H9 (cell line): Measurements from ENCODE around the gene AGMAT. TPM values are rescaled to one million over a fixed set of nuclear protein-coding genes. Genes with fewer than 3 reads are reported as not detected.
A peak's percentile ranks its signal among the peaks of the same experiment; 100 is the strongest.

Source experiments
- DNase-seq: peaks from one replicate; pipeline ENCODE4 v3.0.0-alpha.2; 2017
- H2AFZ ChIP-seq: one replicate; pipeline ENCODE4 v1.6.1; 2013; ENCODE audit warnings: mild to moderate bottlenecking, low read length, control low read depth, moderate library complexity
- H2AK5ac ChIP-seq: 2 replicates; pipeline ENCODE4 v1.6.1; 2013; ENCODE audit warnings: low read length, control low read depth, mixed read lengths; ENCODE audit not compliant: insufficient read length
- H2BK120ac ChIP-seq: one replicate; pipeline ENCODE4 v1.6.1; 2013; ENCODE audit warnings: low read depth, mild to moderate bottlenecking, low read length, control low read depth, inconsistent platforms; ENCODE audit not compliant: poor library complexity, severe bottlenecking
- H2BK12ac ChIP-seq: 2 replicates; pipeline ENCODE4 v1.6.1; 2013; ENCODE audit warnings: low read length, control low read depth, mixed read lengths, low read depth; ENCODE audit not compliant: insufficient read length
- H2BK15ac ChIP-seq: 2 replicates; pipeline ENCODE4 v1.6.1; 2013; ENCODE audit warnings: low read depth, low read length, control low read depth
- H2BK20ac ChIP-seq: one replicate; pipeline ENCODE4 v1.6.1; 2013; ENCODE audit warnings: low read depth, mild to moderate bottlenecking, low read length, control low read depth, inconsistent platforms; ENCODE audit not compliant: poor library complexity, severe bottlenecking
- H2BK5ac ChIP-seq: 2 replicates; pipeline ENCODE4 v1.6.1; 2013; ENCODE audit warnings: low read length, control low read depth, mixed read lengths; ENCODE audit not compliant: insufficient read length
- H3K14ac ChIP-seq: 2 replicates; pipeline ENCODE4 v1.6.1; 2013; ENCODE audit warnings: low read length, control low read depth; ENCODE audit not compliant: insufficient read depth
- H3K18ac ChIP-seq: 2 replicates; pipeline ENCODE4 v1.6.1; 2013; ENCODE audit warnings: low read depth, mild to moderate bottlenecking, mixed read lengths, low read length, control low read depth; ENCODE audit not compliant: insufficient read length
- H3K23ac ChIP-seq: 2 replicates; pipeline ENCODE4 v1.6.1; 2013; ENCODE audit warnings: low read length, control low read depth, mixed read lengths, low read depth; ENCODE audit not compliant: insufficient read length
- H3K23me2 ChIP-seq: 2 replicates; pipeline ENCODE4 v1.6.1; 2013; ENCODE audit warnings: low read depth, mild to moderate bottlenecking, mixed read lengths, low read length, control low read depth; ENCODE audit not compliant: insufficient read length, poor library complexity, severe bottlenecking
- H3K27ac ChIP-seq: 2 replicates; pipeline ENCODE4 v1.5.1; 2013; ENCODE audit warnings: low read length, control low read depth, mixed read lengths, low read depth; ENCODE audit not compliant: insufficient read length
- H3K27me3 ChIP-seq: 2 replicates; pipeline ENCODE4 v1.6.1; 2013; ENCODE audit warnings: low read length, control low read depth, inconsistent platforms; ENCODE audit not compliant: insufficient read depth
- H3K4ac ChIP-seq: 2 replicates; pipeline ENCODE4 v1.6.1; 2013; ENCODE audit warnings: low read depth, mild to moderate bottlenecking, control low read depth, inconsistent platforms, low read length, moderate library complexity
- H3K4me1 ChIP-seq: 2 replicates; pipeline ENCODE4 v1.6.1; 2013; ENCODE audit warnings: low read length, control low read depth, inconsistent platforms; ENCODE audit not compliant: insufficient read depth
- H3K4me2 ChIP-seq: 2 replicates; pipeline ENCODE4 v1.6.1; 2013; ENCODE audit warnings: low read length, control low read depth, mixed read lengths; ENCODE audit not compliant: insufficient read length, insufficient read depth
- H3K56ac ChIP-seq: 2 replicates; pipeline ENCODE4 v1.6.1; 2013; ENCODE audit warnings: low read depth, mild to moderate bottlenecking, mixed read lengths, low read length, control low read depth; ENCODE audit not compliant: insufficient read length
- H3K79me1 ChIP-seq: 2 replicates; pipeline ENCODE4 v1.6.1; 2013; ENCODE audit warnings: low read depth, mild to moderate bottlenecking, moderate library complexity, low read length, control low read depth, inconsistent platforms; ENCODE audit not compliant: insufficient read depth, poor library complexity, severe bottlenecking
- H3K79me2 ChIP-seq: 2 replicates; pipeline ENCODE4 v1.6.1; 2013; ENCODE audit warnings: low read length, control low read depth, inconsistent platforms; ENCODE audit not compliant: insufficient read depth
- H3K9ac ChIP-seq: 2 replicates; pipeline ENCODE4 v1.6.1; 2013; ENCODE audit warnings: low read length, control low read depth, mixed read lengths; ENCODE audit not compliant: insufficient read length; ENCODE audit errors: extremely low read depth
- H3K9me3 ChIP-seq: one replicate; pipeline ENCODE4 v1.6.1; 2013; ENCODE audit warnings: low read depth, low read length, inconsistent platforms; ENCODE audit not compliant: control insufficient read depth
- H3T11ph ChIP-seq: one replicate; pipeline ENCODE4 v1.6.1; 2013; ENCODE audit warnings: mild to moderate bottlenecking, low read length, control low read depth, inconsistent platforms
- H4K20me1 ChIP-seq: one replicate; pipeline ENCODE4 v1.6.1; 2013; ENCODE audit not compliant: control insufficient read depth, insufficient read length, insufficient read depth
- H4K5ac ChIP-seq: 2 replicates; pipeline ENCODE4 v1.6.1; 2013; ENCODE audit warnings: low read depth, mild to moderate bottlenecking, mixed read lengths, low read length, control low read depth; ENCODE audit not compliant: insufficient read length
- H4K8ac ChIP-seq: replicated peaks from 2 replicates; pipeline ENCODE4 v1.6.1; 2013; ENCODE audit warnings: low read length, control low read depth, mixed read lengths, low read depth; ENCODE audit not compliant: insufficient read length
- H4K91ac ChIP-seq: 2 replicates; pipeline ENCODE4 v1.6.1; 2013; ENCODE audit warnings: low read depth, mild to moderate bottlenecking, moderate library complexity, mixed read lengths, low read length, control low read depth; ENCODE audit not compliant: insufficient read length
- H3K27ac Mint-ChIP-seq, 3 experiments: 2 replicates in 2 of 3; 3 replicates in 1 of 3; pipeline ENCODE4 v1.8.0; 2020 to 2021; ENCODE audit warnings: mixed read lengths in 3 of 3, mild to moderate bottlenecking in 1 of 3, moderate library complexity in 1 of 3
- H3K27me3 Mint-ChIP-seq: 2 replicates; pipeline ENCODE4 v1.8.0; 2021; ENCODE audit warnings: low read depth, mild to moderate bottlenecking, moderate library complexity, mixed read lengths
- H3K36me3 Mint-ChIP-seq, 3 experiments: 2 replicates in 2 of 3; 3 replicates in 1 of 3; pipeline ENCODE4 v1.8.0; 2020 to 2021; ENCODE audit warnings: low read depth in 3 of 3, mixed read lengths in 3 of 3; ENCODE audit not compliant: insufficient read depth in 1 of 3
- H3K4me1 Mint-ChIP-seq, 2 experiments: 2 replicates each; pipeline ENCODE4 v1.8.0; 2020; ENCODE audit warnings: mixed read lengths in 2 of 2
- H3K4me3 Mint-ChIP-seq, 2 experiments: 2 replicates in 1 of 2; 3 replicates in 1 of 2; pipeline ENCODE4 v1.8.0; 2020 to 2021; ENCODE audit warnings: mild to moderate bottlenecking in 2 of 2, mixed read lengths in 2 of 2, moderate library complexity in 1 of 2
- H3K9me3 Mint-ChIP-seq, 2 experiments: 2 replicates in 1 of 2; 3 replicates in 1 of 2; pipeline ENCODE4 v1.8.0; 2020; ENCODE audit warnings: mild to moderate bottlenecking in 2 of 2, mixed read lengths in 2 of 2, moderate library complexity in 1 of 2
- CTCF ChIP-seq: fragments of 200-600 bp; sonication (generic); conservative IDR thresholded peaks from 3 replicates; pipeline ENCODE4 v1.8.0; 2021; ENCODE audit warnings: antibody characterized with exemption, mild to moderate bottlenecking
- WGBS: extraction: QIAGEN DNeasy Blood & Tissue Kit; methylation state at CpG from one replicate; pipeline ENCODE4 v1.1.7; 2013; ENCODE audit warnings: missing lambda C conversion rate, low lambda C conversion rate, mixed read lengths; ENCODE audit not compliant: insufficient read length; ENCODE audit errors: extremely low coverage; 5-methylcytosine and 5-hydroxymethylcytosine counted together
- total RNA-seq: library from RNA; stranded (reverse); gene quantifications from 2 replicates; pipeline ENCODE4 v1.2.1, GENCODE V29; 2021

AGMAT gene
- total RNA-seq, 1 experiment from 2014 or later = 4.0 TPM

GRCh38 chr1:15577691-15578090 lies 7.2 kb downstream of the AGMAT start:
- no peaks in the 10 kb centered on the region for H3K4me1 ChIP-seq
- H4K5ac ChIP-seq = no peak overlapping the region
- H3K9ac ChIP-seq = no peak overlapping the region
- no peak overlapping the region for H2BK20ac ChIP-seq
- H3K4me2 ChIP-seq = no peak overlapping the region
- H4K20me1 ChIP-seq = no peaks in the 10 kb centered on the region
- H3K18ac ChIP-seq = no peak overlapping the region
- no peaks in the 10 kb centered on the region for H3K9me3 ChIP-seq
- no peaks in the 10 kb centered on the region for H3K27me3 ChIP-seq
- no peak overlapping the region for H3K56ac ChIP-seq
- no peak overlapping the region for H3K27ac ChIP-seq
- no peak for DNase-seq
- no peaks in the 10 kb centered on the region for H3K23me2 ChIP-seq
- H3K36me3 Mint-ChIP-seq = no peaks in the 10 kb centered on the region
- H3K4ac ChIP-seq = no peak overlapping the region
- no peak overlapping the region for H4K8ac ChIP-seq
- no peak overlapping the region for H2AK5ac ChIP-seq
- H3K4me3 Mint-ChIP-seq = no peak overlapping the region
- WGBS = no CpG with 5 or more reads among the region's 4 CpGs
- TF ChIP-seq CTCF = no peak
- H3K79me2 ChIP-seq = no peaks in the 10 kb centered on the region
- H4K91ac ChIP-seq = no peak overlapping the region
- H3K4me1 Mint-ChIP-seq = peaks cover 12 to 14% of the 10 kb centered on the region in 2 experiments
- H2BK12ac ChIP-seq = no peak overlapping the region
- no peak overlapping the region for H2BK120ac ChIP-seq
- H3K27me3 Mint-ChIP-seq = no peaks in the 10 kb centered on the region
- H2BK5ac ChIP-seq = no peak overlapping the region
- H3K23ac ChIP-seq = no peak overlapping the region
- H3K14ac ChIP-seq = no peak overlapping the region
- H3K79me1 ChIP-seq = no peaks in the 10 kb centered on the region
- H3T11ph ChIP-seq = no peak overlapping the region
- H2AFZ ChIP-seq = no peak overlapping the region
- H2BK15ac ChIP-seq = no peak overlapping the region
- peak overlapping the region in 1 of 3 experiments; percentile 85; a peak in 2 of 7 replicates for H3K27ac Mint-ChIP-seq
- no peaks in the 10 kb centered on the region for H3K9me3 Mint-ChIP-seq
